Erythroblast (primary cell): Measurements from ENCODE around the gene GTF2E1.

Experiments
- GATA1 ChIP-seq: IDR thresholded peaks from 2 replicates; pipeline ENCODE4 v1.6.1; 2011; ENCODE audit warnings: low read depth, mild to moderate bottlenecking, control low read depth, low read length, moderate library complexity
- POLR2A ChIP-seq: IDR thresholded peaks from 2 replicates; pipeline ENCODE4 v1.6.1; 2011; ENCODE audit warnings: mild to moderate bottlenecking, low read length

- TF ChIP-seq POLR2A (no peak), GATA1 (no peak)
These were observed 52.6 kb downstream of the GTF2E1 start for GRCh38 chr3:120795017-120795648.
